ENCODE measurements around the gene CHGA. TPM values are rescaled to one million over a fixed set of nuclear protein-coding genes. Genes with fewer than 3 reads are reported as not detected.

CHGA gene
- total RNA-seq, 4 donors from 2014 or later: 0.55 TPM; not detected in 3

DNA sequence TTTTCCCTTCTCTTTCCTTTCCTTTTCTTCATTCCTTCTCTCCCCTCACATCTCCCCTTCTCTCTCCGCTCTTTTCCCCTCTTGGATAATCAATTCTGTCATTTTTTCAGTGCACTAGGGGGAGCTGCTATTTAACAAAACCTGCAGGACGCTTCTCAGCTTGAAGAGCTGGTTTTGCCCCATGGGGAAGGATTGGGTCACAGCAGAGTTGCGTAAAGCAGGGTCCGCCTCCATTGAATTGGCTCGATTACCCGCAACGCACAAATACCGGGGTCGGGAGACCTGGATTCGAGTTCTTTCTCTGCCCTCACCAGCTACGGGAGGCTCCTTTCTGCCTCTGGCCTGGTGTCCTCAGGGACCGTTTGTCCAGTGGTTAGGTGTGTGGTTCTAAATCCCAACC, 42.1 kb upstream of the CHGA start:
- 18% methylated on average over 12 of the region's 12 CpGs for WGBS
- Histone ChIP-seq H3K36me3 (no peaks in the 10 kb centered on the region), H3K27ac (no peak overlapping the region), H3K9me3 (no peaks in the 10 kb centered on the region), H3K27me3 (peaks cover 46% of the 10 kb centered on the region), H3K4me1 (peaks cover 6% of the 10 kb centered on the region), H3K4me3 (no peak overlapping the region)
- TF ChIP-seq POLR2A (IDR thresholded peaks at IDR 0.05): no peak
- no peak for TF ChIP-seq EP300 (IDR thresholded peaks at IDR 0.05)
- no peak for TF ChIP-seq POLR2AphosphoS5 (IDR thresholded peaks at IDR 0.05)
- TF ChIP-seq, protein P1, sequence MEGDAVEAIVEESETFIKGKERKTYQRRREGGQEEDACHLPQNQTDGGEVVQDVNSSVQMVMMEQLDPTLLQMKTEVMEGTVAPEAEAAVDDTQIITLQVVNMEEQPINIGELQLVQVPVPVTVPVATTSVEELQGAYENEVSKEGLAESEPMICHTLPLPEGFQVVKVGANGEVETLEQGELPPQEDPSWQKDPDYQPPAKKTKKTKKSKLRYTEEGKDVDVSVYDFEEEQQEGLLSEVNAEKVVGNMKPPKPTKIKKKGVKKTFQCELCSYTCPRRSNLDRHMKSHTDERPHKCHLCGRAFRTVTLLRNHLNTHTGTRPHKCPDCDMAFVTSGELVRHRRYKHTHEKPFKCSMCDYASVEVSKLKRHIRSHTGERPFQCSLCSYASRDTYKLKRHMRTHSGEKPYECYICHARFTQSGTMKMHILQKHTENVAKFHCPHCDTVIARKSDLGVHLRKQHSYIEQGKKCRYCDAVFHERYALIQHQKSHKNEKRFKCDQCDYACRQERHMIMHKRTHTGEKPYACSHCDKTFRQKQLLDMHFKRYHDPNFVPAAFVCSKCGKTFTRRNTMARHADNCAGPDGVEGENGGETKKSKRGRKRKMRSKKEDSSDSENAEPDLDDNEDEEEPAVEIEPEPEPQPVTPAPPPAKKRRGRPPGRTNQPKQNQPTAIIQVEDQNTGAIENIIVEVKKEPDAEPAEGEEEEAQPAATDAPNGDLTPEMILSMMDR (IDR thresholded peaks at IDR 0.05): no peak
- no peak for DNase-seq (ENCODE audit: low spot score in 2 of 2)

DNA sequence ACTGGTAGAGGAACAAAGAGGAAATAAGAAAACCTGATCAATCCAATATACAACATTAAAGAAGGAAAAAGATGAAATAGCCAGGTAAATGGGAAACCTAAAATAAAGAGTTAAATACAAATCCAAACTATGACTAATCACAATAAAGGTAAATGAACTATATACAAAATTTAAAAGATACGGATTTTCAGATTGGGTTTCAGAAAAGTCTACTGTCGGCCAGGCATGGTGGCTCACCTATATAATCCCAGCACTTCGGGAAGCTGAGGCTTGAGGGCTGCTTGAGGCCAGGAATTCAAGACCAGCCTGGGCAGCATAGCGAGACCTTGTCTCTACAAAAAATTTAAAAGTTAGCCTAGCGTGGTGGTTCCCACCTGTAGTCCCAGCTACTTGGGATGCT, 39.9 kb upstream of the CHGA start:
- Histone ChIP-seq H3K27me3 (peaks cover 37% of the 10 kb centered on the region), H3K27ac (no peak overlapping the region), H3K4me1 (peaks cover 6% of the 10 kb centered on the region), H3K36me3 (no peaks in the 10 kb centered on the region), H3K9me3 (no peaks in the 10 kb centered on the region), H3K4me3 (no peak overlapping the region)
- no peak for DNase-seq (ENCODE audit: low spot score in 2 of 2)
- TF ChIP-seq POLR2AphosphoS5 (IDR thresholded peaks at IDR 0.05) (no peak), EP300 (IDR thresholded peaks at IDR 0.05) (no peak), POLR2A (IDR thresholded peaks at IDR 0.05) (no peak)
- TF ChIP-seq, protein P1 (IDR thresholded peaks at IDR 0.05): no peak
- WGBS: 92% methylated on average over 5 of the region's 5 CpGs

DNA sequence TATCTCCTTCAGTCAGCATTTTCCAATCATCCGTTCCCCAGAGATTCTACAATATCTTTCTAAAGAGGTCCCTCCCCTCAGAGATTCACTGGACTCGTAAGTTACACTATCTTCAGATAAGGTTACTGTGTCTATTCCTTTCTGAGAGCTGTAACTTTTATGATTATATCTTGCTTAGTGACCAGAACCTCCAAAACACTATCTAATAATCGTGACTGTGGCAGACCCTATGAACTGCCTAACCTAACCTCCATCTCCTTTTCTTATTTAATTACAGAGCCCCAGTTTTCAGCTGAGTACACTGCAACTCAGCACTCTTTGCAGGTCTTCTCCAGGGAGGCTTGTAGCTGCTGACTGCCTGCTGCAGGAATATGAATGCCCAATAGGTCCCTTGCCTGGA, 38.5 kb upstream of the CHGA start:
- no peak overlapping the region for H3K4me3 ChIP-seq
- H3K4me1 ChIP-seq: peaks cover 6% of the 10 kb centered on the region
- peaks cover 35% of the 10 kb centered on the region for H3K27me3 ChIP-seq
- DNase-seq (ENCODE audit: low spot score in 2 of 2): no peak
- TF ChIP-seq POLR2A (IDR thresholded peaks at IDR 0.05): no peak
- TF ChIP-seq, protein P1 (IDR thresholded peaks at IDR 0.05): no peak
- no peak for TF ChIP-seq POLR2AphosphoS5 (IDR thresholded peaks at IDR 0.05)
- 51% methylated on average over 3 of the region's 3 CpGs for whole genome bisulfite sequencing
- H3K9me3 ChIP-seq: no peaks in the 10 kb centered on the region
- H3K27ac ChIP-seq: no peak overlapping the region
- H3K36me3 ChIP-seq: no peaks in the 10 kb centered on the region

GRCh38 chr14:92885279-92886061, 37.5 kb upstream of the CHGA start:
- Histone ChIP-seq H3K27ac (no peak overlapping the region), H3K4me1 (peaks cover 6% of the 10 kb centered on the region), H3K27me3 (peaks cover 27% of the 10 kb centered on the region), H3K9me3 (no peaks in the 10 kb centered on the region), H3K36me3 (no peaks in the 10 kb centered on the region), H3K4me3 (no peak overlapping the region)
- no peak for DNase-seq (ENCODE audit: low spot score in 2 of 2)
- 76% methylated on average over 8 of the region's 8 CpGs for WGBS
- TF ChIP-seq, protein P1 (IDR thresholded peaks at IDR 0.05): no peak
- TF ChIP-seq POLR2A (IDR thresholded peaks at IDR 0.05) (no peak), POLR2AphosphoS5 (IDR thresholded peaks at IDR 0.05) (no peak), EP300 (IDR thresholded peaks at IDR 0.05) (no peak)

- TF ChIP-seq POLR2A (IDR thresholded peaks at IDR 0.05) (no peak), POLR2AphosphoS5 (IDR thresholded peaks at IDR 0.05) (no peak), EP300 (IDR thresholded peaks at IDR 0.05) (no peak)
- TF ChIP-seq, protein P1 (IDR thresholded peaks at IDR 0.05): no peak
- peaks cover 18% of the 10 kb centered on the region for H3K27me3 ChIP-seq
- no peaks in the 10 kb centered on the region for H3K36me3 ChIP-seq
- H3K27ac ChIP-seq: no peak overlapping the region
- no peak for DNase-seq (ENCODE audit: low spot score in 2 of 2)
- 65% methylated on average over 11 of the region's 11 CpGs for WGBS
- H3K4me1 ChIP-seq: no peaks in the 10 kb centered on the region
- H3K9me3 ChIP-seq: no peaks in the 10 kb centered on the region
- H3K4me3 ChIP-seq: no peak overlapping the region
Observed at GRCh38 chr14:92886337-92886736, 36.6 kb upstream of the CHGA start.
